ENCODE measurements around the gene MAGEB17.

DNA sequence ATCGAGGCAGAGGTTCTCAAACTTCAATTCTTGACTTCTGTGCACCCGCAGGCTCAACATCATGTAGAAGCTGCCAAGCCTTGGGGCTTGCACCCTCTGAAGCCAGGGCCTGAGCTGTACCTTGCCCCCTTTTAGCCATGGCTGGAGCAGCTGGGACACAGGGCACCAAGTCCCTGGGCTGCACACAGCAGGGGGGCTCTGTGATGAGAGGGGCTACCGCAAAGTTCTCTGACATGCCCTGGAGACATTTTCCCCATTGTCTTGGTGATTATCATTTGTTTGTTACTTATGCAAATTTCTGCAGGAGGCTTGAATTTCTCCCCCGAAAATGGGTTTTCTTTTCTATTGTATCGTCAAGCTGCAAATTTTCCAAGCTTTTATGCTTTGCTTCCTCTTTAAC lies 4.9 kb upstream of the MAGEB17 start:
- TF ChIP-seq, protein P1, sequence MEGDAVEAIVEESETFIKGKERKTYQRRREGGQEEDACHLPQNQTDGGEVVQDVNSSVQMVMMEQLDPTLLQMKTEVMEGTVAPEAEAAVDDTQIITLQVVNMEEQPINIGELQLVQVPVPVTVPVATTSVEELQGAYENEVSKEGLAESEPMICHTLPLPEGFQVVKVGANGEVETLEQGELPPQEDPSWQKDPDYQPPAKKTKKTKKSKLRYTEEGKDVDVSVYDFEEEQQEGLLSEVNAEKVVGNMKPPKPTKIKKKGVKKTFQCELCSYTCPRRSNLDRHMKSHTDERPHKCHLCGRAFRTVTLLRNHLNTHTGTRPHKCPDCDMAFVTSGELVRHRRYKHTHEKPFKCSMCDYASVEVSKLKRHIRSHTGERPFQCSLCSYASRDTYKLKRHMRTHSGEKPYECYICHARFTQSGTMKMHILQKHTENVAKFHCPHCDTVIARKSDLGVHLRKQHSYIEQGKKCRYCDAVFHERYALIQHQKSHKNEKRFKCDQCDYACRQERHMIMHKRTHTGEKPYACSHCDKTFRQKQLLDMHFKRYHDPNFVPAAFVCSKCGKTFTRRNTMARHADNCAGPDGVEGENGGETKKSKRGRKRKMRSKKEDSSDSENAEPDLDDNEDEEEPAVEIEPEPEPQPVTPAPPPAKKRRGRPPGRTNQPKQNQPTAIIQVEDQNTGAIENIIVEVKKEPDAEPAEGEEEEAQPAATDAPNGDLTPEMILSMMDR (IDR thresholded peaks at IDR 0.05; ENCODE audit: low read depth, low read length), result no peak
- no peak for TF ChIP-seq POLR2A (IDR thresholded peaks at IDR 0.05; ENCODE audit: extremely low read depth, insufficient read length)
- TF ChIP-seq, protein P2, sequence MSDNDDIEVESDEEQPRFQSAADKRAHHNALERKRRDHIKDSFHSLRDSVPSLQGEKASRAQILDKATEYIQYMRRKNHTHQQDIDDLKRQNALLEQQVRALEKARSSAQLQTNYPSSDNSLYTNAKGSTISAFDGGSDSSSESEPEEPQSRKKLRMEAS (IDR thresholded peaks at IDR 0.05; ENCODE audit: low read depth, low read length), result no peak

All from NB4 (cell line).